Measurements from ENCODE around the gene SH3BGRL2.

DNA sequence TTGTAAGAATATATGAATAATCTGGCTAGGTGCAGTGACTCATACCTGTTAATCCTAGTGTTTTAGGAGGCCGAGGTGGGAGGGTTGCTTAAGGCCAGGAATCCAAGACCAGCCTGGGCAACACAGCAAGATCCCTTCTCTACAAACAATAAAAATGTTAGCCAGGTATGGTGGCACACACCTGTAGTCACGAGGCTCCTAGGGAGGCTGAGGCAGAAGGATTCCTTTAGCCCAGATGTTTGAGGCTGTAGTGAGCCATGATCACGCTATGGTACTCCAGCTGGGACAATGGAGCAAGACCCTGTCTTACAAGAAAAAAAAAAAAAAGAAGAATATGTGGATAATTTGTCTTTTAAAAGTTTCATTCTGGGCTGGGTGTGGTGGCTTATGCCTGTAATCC, 75.4 kb downstream of the SH3BGRL2 start:
- no peak for TF ChIP-seq EP300 (IDR thresholded peaks at IDR 0.05; ENCODE audit: borderline replicate concordance)
- no peak for TF ChIP-seq EGR1 (IDR thresholded peaks at IDR 0.05)
- no peak for TF ChIP-seq CEBPB (IDR thresholded peaks at IDR 0.05)
- no peak for TF ChIP-seq RAD21 (IDR thresholded peaks at IDR 0.05; ENCODE audit: low read depth)
- TF ChIP-seq YY1 (IDR thresholded peaks at IDR 0.05; ENCODE audit: low read depth): no peak

Measured in Ishikawa (cell line).